Panc1 (cell line): ENCODE data around the gene ZNF862. TPM values are rescaled to one million over a fixed set of nuclear protein-coding genes. Genes with fewer than 3 reads are reported as not detected.

ENCODE experiments used
- ATAC-seq: fragments of 200-7000 bp; cut with Tn5 transposase; 2 replicates; pipeline ENCODE4 v1.9.1; 2020; ENCODE audit warnings: mild to moderate bottlenecking, moderate library complexity
- BruUV-seq: library from RNA; stranded (reverse); fragments of 400-500 nt; replicated peaks from 2 replicates; lab custom pipeline; 2021; lab: Mats Ljungman, UMichigan
- CTCF ChIA-PET: fragments of 300-600 bp; sonication (Branson Sonifier 250); formaldehyde crosslinking; loops from one replicate; lab custom pipeline; 2022; ENCODE audit warnings: antibody characterized with exemption; lab: Charles Lee
- POLR2A ChIA-PET: fragments of 300-600 bp; sonication (Branson Sonifier 250); formaldehyde crosslinking; loops from one replicate; lab custom pipeline; 2022; ENCODE audit warnings: antibody characterized with exemption; lab: Charles Lee
- DNase-seq: peaks from one replicate; pipeline ENCODE4 v3.0.0-alpha.2; 2010; ENCODE audit warnings: low read depth, low spot score
- H3K27ac ChIP-seq: 2 replicates; pipeline ENCODE4 v1.5.1; 2011; ENCODE audit warnings: mild to moderate bottlenecking, low read length, inconsistent platforms
- H3K27me3 ChIP-seq: fragments of 200-500 bp; sonication (Bioruptor generic); 2 replicates; pipeline ENCODE4 v1.6.0; 2014; ENCODE audit warnings: low read length, inconsistent platforms; ENCODE audit not compliant: control insufficient read depth, insufficient read depth
- H3K36me3 ChIP-seq: fragments of 200-500 bp; sonication (Bioruptor generic); 2 replicates; pipeline ENCODE4 v1.5.1; 2014; ENCODE audit warnings: inconsistent platforms, mild to moderate bottlenecking, low read length, moderate library complexity; ENCODE audit not compliant: control insufficient read depth, insufficient read depth
- H3K4me1 ChIP-seq: 2 replicates; pipeline ENCODE4 v1.5.1; 2011; ENCODE audit warnings: inconsistent platforms, mild to moderate bottlenecking, low read length, moderate library complexity; ENCODE audit not compliant: control insufficient read depth, insufficient read depth
- H3K4me3 ChIP-seq, 2 experiments: 2 replicates each; pipeline ENCODE4 v1.5.1; 2011 to 2012; ENCODE audit warnings: low read depth in 2 of 2, low read length in 2 of 2, mild to moderate bottlenecking in 2 of 2, inconsistent platforms in 1 of 2, moderate library complexity in 1 of 2
- H3K9me3 ChIP-seq: fragments of 200-500 bp; sonication (Bioruptor generic); 2 replicates; pipeline ENCODE4 v1.5.1; 2014; ENCODE audit warnings: low read depth, mild to moderate bottlenecking, inconsistent platforms, low read length, moderate library complexity; ENCODE audit not compliant: control insufficient read depth, insufficient read depth
- CTCF ChIP-seq: fragments of 450-650 bp; IDR thresholded peaks from 2 replicates; pipeline ENCODE4 v1.5.1; 2017; ENCODE audit warnings: mild to moderate bottlenecking
- POLR2AphosphoS5 ChIP-seq: IDR thresholded peaks from 2 replicates; pipeline ENCODE4 v1.6.1; 2012; ENCODE audit warnings: mild to moderate bottlenecking, low read depth, low read length, moderate library complexity
- REST ChIP-seq, 2 experiments: IDR thresholded peaks; 2 replicates each; pipeline ENCODE4 v1.6.1; 2011 to 2012; ENCODE audit warnings: low read depth in 2 of 2, control low read depth in 1 of 2, low read length in 1 of 2, mild to moderate bottlenecking in 1 of 2, moderate library complexity in 1 of 2; ENCODE audit not compliant: insufficient read depth in 1 of 2
- SIN3A ChIP-seq: IDR thresholded peaks from 2 replicates; pipeline ENCODE4 v1.6.1; 2012; ENCODE audit warnings: low read depth, mild to moderate bottlenecking, low read length, moderate library complexity, borderline replicate concordance; ENCODE audit not compliant: insufficient read depth
- TCF7L2 ChIP-seq: IDR thresholded peaks from 2 replicates; pipeline ENCODE4 v1.6.1; 2011; ENCODE audit warnings: mild to moderate bottlenecking, low read depth, low read length, inconsistent platforms
- in situ Hi-C: cut with HindIII; loops from 2 replicates; pipeline ENCODE4 v1.10.0; 2016; ENCODE audit warnings: low sequenced_read_pairs, low pct_unique_long_range_greater_than_20kb
- intact Hi-C: fragments of 100-400 bp; cut with micrococcal nuclease; formaldehyde crosslinking; loops from one replicate; pipeline ENCODE4 v1.10.0; 2022; ENCODE audit not compliant: unreplicated experiment
- total RNA-seq: library from RNA; stranded (reverse); gene quantifications from one replicate; pipeline ENCODE4 v1.2.1, GENCODE V29; 2021; ENCODE audit not compliant: unreplicated experiment

Gene ZNF862
- total RNA-seq, 1 experiment from 2014 or later, result 6.8 TPM

- TF ChIP-seq SIN3A (no peak), TCF7L2 (no peak), POLR2AphosphoS5 (no peak), CTCF (no peak), REST (IDR thresholded peaks at IDR 0.05; ENCODE audit: insufficient read depth in 1 of 2, low read depth in 2 of 2, low read length in 1 of 2) (no peak)
- H3K9me3 ChIP-seq, result no peaks in the 10 kb centered on the region
- ATAC-seq (no peak), DNase-seq (no peak)
- POLR2A ChIA-PET, result no interaction called here
- intact Hi-C loops, result no loop called here
- H3K27me3 ChIP-seq, result no peaks in the 10 kb centered on the region
- no peak overlapping the region for H3K4me3 ChIP-seq
- in situ Hi-C loops, result no loop called here
- BruUV-seq, result no TSS peak
- CTCF ChIA-PET, result no interaction called here
- no peaks in the 10 kb centered on the region for H3K4me1 ChIP-seq
- no peaks in the 10 kb centered on the region for H3K36me3 ChIP-seq
- no peak overlapping the region for H3K27ac ChIP-seq
Measured at GRCh38 chr7:149865437-149865836, 27.3 kb downstream of the ZNF862 start.

GRCh38 chr7:149866139-149866778 is 28.1 kb downstream of the ZNF862 start:
- H3K4me3 ChIP-seq, result no peak overlapping the region
- H3K27me3 ChIP-seq, result no peaks in the 10 kb centered on the region
- DNase-seq (no peak), ATAC-seq (no peak)
- H3K4me1 ChIP-seq, result no peaks in the 10 kb centered on the region
- no TSS peak for BruUV-seq
- intact Hi-C loops (no loop called here), in situ Hi-C loops (no loop called here)
- TF ChIP-seq POLR2AphosphoS5, result no peak
- TF ChIP-seq REST (IDR thresholded peaks at IDR 0.05; ENCODE audit: insufficient read depth in 1 of 2, low read depth in 2 of 2, low read length in 1 of 2), result no peak
- no peak for TF ChIP-seq SIN3A
- no peak for TF ChIP-seq CTCF
- TF ChIP-seq TCF7L2, result no peak
- H3K36me3 ChIP-seq, result no peaks in the 10 kb centered on the region
- ChIA-PET CTCF (interaction anchor here (0.5 kb wide), 1 partner anchor 1840 kb away, joined by 12 read pairs; no protein-coding TSS in a partner anchor), POLR2A (no interaction called here)
- no peak overlapping the region for H3K27ac ChIP-seq
- no peaks in the 10 kb centered on the region for H3K9me3 ChIP-seq
